Ovary (tissue), 9 donors: ENCODE data around the gene CWC27. TPM values are rescaled to one million over a fixed set of nuclear protein-coding genes. Genes with fewer than 3 reads are reported as not detected.

Source experiments
- DNase-seq, 5 donors: peaks; one replicate each; pipeline ENCODE4 v3.0.0-alpha.2; 2019 to 2020
- H3K27ac ChIP-seq, 2 donors: fragments of 200-600 bp; one replicate each; pipeline versions ENCODE4 v1.5.1 to v1.8.0; 2019 to 2022
- H3K27me3 ChIP-seq: fragments of 200-600 bp; one replicate; pipeline ENCODE4 v1.8.0; 2022
- H3K36me3 ChIP-seq: fragments of 200-600 bp; sonication (generic); one replicate; pipeline ENCODE4 v1.5.1; 2019
- H3K4me1 ChIP-seq: one replicate; pipeline ENCODE4 v1.8.1; 2013; ENCODE audit warnings: mild to moderate bottlenecking, moderate library complexity; ENCODE audit not compliant: insufficient read depth
- H3K4me3 ChIP-seq: fragments of 200-600 bp; sonication (generic); one replicate; pipeline ENCODE4 v1.5.1; 2017
- H3K9me3 ChIP-seq, 2 donors: fragments of 200-600 bp in 1 of 2; sonication (generic) in 1 of 2; one replicate each; pipeline versions ENCODE4 v1.5.1 to v1.8.1; 2013 to 2019; ENCODE audit warnings: mild to moderate bottlenecking in 1 of 2, moderate library complexity in 1 of 2
- CTCF ChIP-seq, 3 donors: fragments of 450-650 bp in 2 of 3; fragments of 200-600 bp in 1 of 3; IDR thresholded peaks; one replicate each; pipeline versions ENCODE4 v1.5.1 to v1.8.0; 2016 to 2022; ENCODE audit warnings: antibody characterized with exemption in 3 of 3, mild to moderate bottlenecking in 1 of 3
- EP300 ChIP-seq: sonication (generic); formaldehyde crosslinking; IDR thresholded peaks from one replicate; pipeline ENCODE4 v1.6.1; 2017; ENCODE audit warnings: antibody characterized with exemption
- POLR2A ChIP-seq: fragments of 450-650 bp; IDR thresholded peaks from one replicate; pipeline ENCODE4 v1.6.1; 2017; ENCODE audit warnings: antibody characterized with exemption, mild to moderate bottlenecking, moderate library complexity
- WGBS, 3 donors: extraction: QIAGEN DNeasy Blood & Tissue Kit in 1 of 3; methylation state at CpG; one replicate each; pipeline versions ENCODE4 v1.1.5 to v1.1.7; 2013 to 2017; 5-methylcytosine and 5-hydroxymethylcytosine counted together
- intact Hi-C, 4 donors: fragments of 100-400 bp; cut with DNase I; formaldehyde crosslinking; loops; one replicate each; pipeline versions ENCODE4 v1.11.0 to v1.15.1; 2022 to 2023
- polyA plus RNA-seq, 2 donors: library from polyadenylated mRNA; stranded (reverse); fragments of 200-250 nt in 1 of 2; fragments of 350-450 nt in 1 of 2; fragmentation: Illumina TruSeq in 1 of 2; extraction: RNeasy Lipid Tissue Mini Kit (QIAGEN cat#74804) in 1 of 2; gene quantifications; one replicate each; pipeline ENCODE4 v1.2.3, GENCODE V29; 2013 to 2014
- total RNA-seq, 7 donors: library from RNA; depleted of rRNA in 2 of 7; stranded (reverse); fragments of >200 nt in 2 of 7; fragmentation: NEBNext Ultra II Directional in 3 of 7; extraction: Animal tissue kit (Norgen Biotek cat#: 25700) in 3 of 7; gene quantifications; one replicate each; pipeline versions ENCODE4 v1.1.0 to v1.2.4, GENCODE V29; 2016 to 2023
- donor health status: DM: no; HTN: no; CAD: no; lungs with moderate emphysema.
- donor health status: DM: no; HTN: no; CAD: no.
- donor health status: Bipolar disorder and iron deficiency.
- donor health status: DM: yes; HTN: yes; CAD: no.
- donor health status: DM: no; HTN: no; CAD: no.
- donor health status: DM: yes; HTN: yes; CAD: no.

Gene CWC27
- total and polyA plus RNA-seq, 9 donors, result 10.0 to 23.1 (median 18.9) TPM

GRCh38 chr5:64978546-64978945 lies 209.8 kb downstream of the CWC27 start:
- Histone ChIP-seq H3K4me3 (no peak overlapping the region), H3K9me3 (no peaks in the 10 kb centered on the region), H3K27ac (no peak overlapping the region), H3K36me3 (no peaks in the 10 kb centered on the region), H3K4me1 (no peaks in the 10 kb centered on the region), H3K27me3 (no peaks in the 10 kb centered on the region)
- no peak for DNase-seq
- 64 to 74% (median 71%) methylated on average over 2 of the region's 2 CpGs for WGBS, 3 donors
- intact Hi-C loops, result loop anchor here in 1 of 4 donors (10.0 kb wide), 1 partner anchor 126 kb away; no protein-coding TSS in a partner anchor
- no peak for TF ChIP-seq EP300

GRCh38 chr5:64979531-64979930 lies 210.8 kb downstream of the CWC27 start:
- WGBS, 3 donors, result 86 to 95% (median 92%) methylated on average over 3 of the region's 3 CpGs
- H3K4me3 ChIP-seq, result no peak overlapping the region
- no peaks in the 10 kb centered on the region for H3K4me1 ChIP-seq
- no peak overlapping the region for H3K27ac ChIP-seq
- no peak for TF ChIP-seq EP300
- no peak for TF ChIP-seq CTCF (IDR thresholded peaks at IDR 0.05)
- TF ChIP-seq POLR2A, result no peak
- H3K27me3 ChIP-seq, result no peaks in the 10 kb centered on the region
- intact Hi-C loops, result loop anchor here in 1 of 4 donors (10.0 kb wide), 1 partner anchor 125 kb away; no protein-coding TSS in a partner anchor
- DNase-seq, result no peak
- no peaks in the 10 kb centered on the region for H3K36me3 ChIP-seq
- no peaks in the 10 kb centered on the region for H3K9me3 ChIP-seq

GRCh38 chr5:64980176-64980575 lies 211.4 kb downstream of the CWC27 start:
- no peaks in the 10 kb centered on the region for H3K36me3 ChIP-seq
- H3K4me3 ChIP-seq, result no peak overlapping the region
- H3K27ac ChIP-seq, result no peak overlapping the region
- H3K9me3 ChIP-seq, result no peaks in the 10 kb centered on the region
- H3K27me3 ChIP-seq, result no peaks in the 10 kb centered on the region
- WGBS, 3 donors, result 96 to 98% (median 97%) methylated on average over 2 of the region's 2 CpGs
- DNase-seq, result no peak
- TF ChIP-seq EP300, result no peak
- no peak for TF ChIP-seq POLR2A
- intact Hi-C loops, result no loop called here
- H3K4me1 ChIP-seq, result no peaks in the 10 kb centered on the region

DNA sequence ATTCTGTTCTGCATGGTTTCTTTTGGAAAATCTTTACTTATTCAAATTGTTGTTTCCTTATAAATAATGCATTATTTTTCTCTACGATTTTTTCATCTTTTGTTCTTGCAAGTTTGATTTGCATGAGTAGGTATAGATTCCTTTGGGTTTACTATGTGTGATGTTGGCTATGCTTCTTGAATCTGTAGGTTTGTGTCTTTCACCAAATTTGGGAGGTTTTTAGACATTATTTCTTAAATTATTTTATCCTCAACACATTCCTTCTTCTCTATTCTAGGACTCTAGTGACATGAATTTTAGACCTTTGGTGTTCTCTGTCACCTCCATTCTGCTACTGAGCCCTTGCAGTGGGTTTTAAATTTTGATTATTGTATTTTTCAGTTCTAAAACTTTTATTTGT lies 219.0 kb downstream of the CWC27 start:
- H3K27ac ChIP-seq, result no peak overlapping the region
- no peaks in the 10 kb centered on the region for H3K27me3 ChIP-seq
- 92 to 98% (median 95%) methylated on average over 1 of the region's 1 CpG for WGBS, 3 donors
- H3K9me3 ChIP-seq, result no peaks in the 10 kb centered on the region
- no peak overlapping the region for H3K4me3 ChIP-seq
- intact Hi-C loops, result no loop called here
- H3K36me3 ChIP-seq, result no peaks in the 10 kb centered on the region
- no peaks in the 10 kb centered on the region for H3K4me1 ChIP-seq
- TF ChIP-seq EP300, result no peak
- TF ChIP-seq POLR2A, result no peak
- no peak for TF ChIP-seq CTCF (IDR thresholded peaks at IDR 0.05)
- DNase-seq, result no peak

GRCh38 chr5:65009207-65009606 lies 240.5 kb downstream of the CWC27 start:
- WGBS, 3 donors, result 94 to 100% (median 100%) methylated on average over 1 of the region's 1 CpG
- no peaks in the 10 kb centered on the region for H3K27me3 ChIP-seq

More at GRCh38 chr5:65009207-65009606, 240.5 kb downstream of the CWC27 start:
- no peak for DNase-seq
- H3K36me3 ChIP-seq, result no peaks in the 10 kb centered on the region
- no peaks in the 10 kb centered on the region for H3K9me3 ChIP-seq
- TF ChIP-seq EP300 (no peak), CTCF (IDR thresholded peaks at IDR 0.05) (no peak), POLR2A (no peak)
- no peak overlapping the region for H3K4me3 ChIP-seq
- peaks cover 2% of the 10 kb centered on the region for H3K4me1 ChIP-seq
- intact Hi-C loops, result no loop called here
- H3K27ac ChIP-seq, result no peak overlapping the region
